CD4-positive, alpha-beta memory T cell (primary cell): Measurements from ENCODE around the gene SFSWAP. TPM values are rescaled to one million over a fixed set of nuclear protein-coding genes. Genes with fewer than 3 reads are reported as not detected.
A peak's percentile ranks its signal among the peaks of the same experiment; 100 is the strongest.

Experiments
- CTCF ChIA-PET: fragments of 350-600 bp; sonication (Branson Sonifier 250); formaldehyde crosslinking; loops from one replicate; lab custom pipeline; 2021; ENCODE audit warnings: inconsistent platforms; ENCODE audit not compliant: partially characterized antibody; lab: Charles Lee
- POLR2A ChIA-PET: fragments of 350-600 bp; sonication (Branson Sonifier 250); formaldehyde crosslinking; loops from one replicate; lab custom pipeline; 2021; ENCODE audit not compliant: partially characterized antibody; lab: Charles Lee
- DNase-seq, 5 donors: peaks; one replicate each; pipeline versions ENCODE4 v3.0.0 to v3.0.0-alpha.2; 2020 to 2022; ENCODE audit warnings: mixed read lengths in 1 of 5
- H3K27ac ChIP-seq: one replicate; pipeline ENCODE4 v1.7.0; 2013; ENCODE audit warnings: low read depth, low read length
- H3K27me3 ChIP-seq: 2 replicates; pipeline ENCODE4 v1.7.0; 2013; ENCODE audit warnings: mild to moderate bottlenecking, low read length, moderate library complexity; ENCODE audit not compliant: insufficient read depth
- H3K36me3 ChIP-seq: 2 replicates; pipeline ENCODE4 v1.7.0; 2013; ENCODE audit warnings: mild to moderate bottlenecking, low read length, moderate library complexity; ENCODE audit not compliant: insufficient read depth
- H3K4me1 ChIP-seq: 2 replicates; pipeline ENCODE4 v1.7.0; 2013; ENCODE audit warnings: mild to moderate bottlenecking, low read length, moderate library complexity; ENCODE audit not compliant: insufficient read depth
- H3K4me3 ChIP-seq, 2 donors: one replicate each; pipeline ENCODE4 v1.7.0; 2013; ENCODE audit warnings: low read length in 2 of 2, mild to moderate bottlenecking in 1 of 2
- H3K9me3 ChIP-seq, 2 donors: one replicate each; pipeline ENCODE4 v1.7.0; 2013; ENCODE audit warnings: low read length in 2 of 2, control low read depth in 1 of 2; ENCODE audit not compliant: control insufficient read depth in 1 of 2
- H3K27ac Mint-ChIP-seq, 7 donors: one replicate each; pipeline ENCODE4 v1.8.0; 2020 to 2021; ENCODE audit warnings: mixed read lengths in 7 of 7, mild to moderate bottlenecking in 6 of 7, inconsistent platforms in 3 of 7, moderate library complexity in 3 of 7
- H3K27me3 Mint-ChIP-seq, 2 donors: one replicate each; pipeline ENCODE4 v1.8.0; 2020 to 2021; ENCODE audit warnings: mixed read lengths in 2 of 2
- H3K36me3 Mint-ChIP-seq, 2 donors: one replicate each; pipeline ENCODE4 v1.8.0; 2020 to 2021; ENCODE audit warnings: mixed read lengths in 2 of 2, inconsistent platforms in 1 of 2, mild to moderate bottlenecking in 1 of 2
- H3K4me1 Mint-ChIP-seq, 4 donors: one replicate each; pipeline ENCODE4 v1.8.0; 2020 to 2021; ENCODE audit warnings: mixed read lengths in 4 of 4, mild to moderate bottlenecking in 1 of 4
- H3K4me3 Mint-ChIP-seq, 8 donors: one replicate each; pipeline ENCODE4 v1.8.0; 2020 to 2021; ENCODE audit warnings: mixed read lengths in 8 of 8, mild to moderate bottlenecking in 7 of 8, moderate library complexity in 6 of 8, inconsistent platforms in 3 of 8
- H3K9me3 Mint-ChIP-seq, 8 donors: one replicate each; pipeline ENCODE4 v1.8.0; 2020 to 2021; ENCODE audit warnings: mixed read lengths in 8 of 8, mild to moderate bottlenecking in 5 of 8, inconsistent platforms in 3 of 8, moderate library complexity in 1 of 8
- intact Hi-C: fragments of 100-400 bp; cut with micrococcal nuclease; formaldehyde crosslinking; loops from one replicate; pipeline ENCODE4 v1.15.1; 2023
- polyA plus RNA-seq, 2 donors: library from polyadenylated mRNA; unstranded; fragments of 300-500 nt; fragmentation: Illumina TruSeq; gene quantifications; one replicate each; pipeline ENCODE4 v1.2.3, GENCODE V29; 2021
- total RNA-seq, 2 experiments: library from RNA; stranded (reverse); gene quantifications; one replicate each; pipeline ENCODE4 v1.2.3, GENCODE V29; 2021

The SFSWAP gene
- total and polyA plus RNA-seq, 4 experiments from 2014 or later: 9.8 to 96.8 (median 60.7) TPM

- intact Hi-C loops: no loop called here
- CTCF ChIA-PET: no interaction called here
- Histone ChIP-seq H3K27ac (no peak overlapping the region), H3K4me1 (no peaks in the 10 kb centered on the region), H3K4me3 (no peak overlapping the region), H3K36me3 (peaks cover 86% of the 10 kb centered on the region), H3K9me3 (no peaks in the 10 kb centered on the region), H3K27me3 (no peaks in the 10 kb centered on the region)
- peaks cover 50 to 83% of the 10 kb centered on the region in 2 donors for H3K36me3 Mint-ChIP-seq
- no peak overlapping the region for H3K4me3 Mint-ChIP-seq
- H3K27me3 Mint-ChIP-seq: no peaks in the 10 kb centered on the region
- no peaks in the 10 kb centered on the region for H3K9me3 Mint-ChIP-seq
- H3K27ac Mint-ChIP-seq: no peak overlapping the region
- POLR2A ChIA-PET: interaction anchor here (1.7 kb wide), 1 partner anchor 9 kb away, joined by 6 read pairs; the partner anchor contains the start of gene SFSWAP
- H3K4me1 Mint-ChIP-seq: peaks cover 5 to 16% (median 10%) of the 10 kb centered on the region in 4 donors
- DNase-seq: no peak
Observed at GRCh38 chr12:131720241-131720640, 9.4 kb downstream of the SFSWAP start.

- Histone ChIP-seq H3K27me3 (no peaks in the 10 kb centered on the region), H3K9me3 (no peaks in the 10 kb centered on the region), H3K4me3 (no peak overlapping the region), H3K36me3 (peaks cover 82% of the 10 kb centered on the region), H3K4me1 (no peaks in the 10 kb centered on the region), H3K27ac (no peak overlapping the region)
- Mint-ChIP-seq H3K4me1 (peaks cover 6 to 16% (median 10%) of the 10 kb centered on the region in 4 donors), H3K27me3 (no peaks in the 10 kb centered on the region), H3K36me3 (peaks cover 46 to 83% of the 10 kb centered on the region in 2 donors), H3K27ac (peak overlapping the region in 1 of 7 donors; percentile 7), H3K9me3 (no peaks in the 10 kb centered on the region), H3K4me3 (no peak overlapping the region)
- POLR2A ChIA-PET: no interaction called here
- intact Hi-C loops: no loop called here
- CTCF ChIA-PET: no interaction called here
- DNase-seq: no peak
Observed at GRCh38 chr12:131720921-131721320, 10.0 kb downstream of the SFSWAP start.

- ChIA-PET POLR2A (no interaction called here), CTCF (no interaction called here)
- H3K9me3 Mint-ChIP-seq: no peaks in the 10 kb centered on the region
- peaks cover 80% of the 10 kb centered on the region for H3K36me3 ChIP-seq
- no peak overlapping the region for H3K4me3 Mint-ChIP-seq
- no peaks in the 10 kb centered on the region for H3K27me3 ChIP-seq
- no peaks in the 10 kb centered on the region for H3K4me1 ChIP-seq
- H3K4me3 ChIP-seq: no peak overlapping the region
- peaks cover 6 to 16% (median 10%) of the 10 kb centered on the region in 4 donors for H3K4me1 Mint-ChIP-seq
- H3K36me3 Mint-ChIP-seq: peaks cover 44 to 83% of the 10 kb centered on the region in 2 donors
- no peak overlapping the region for H3K27ac ChIP-seq
- H3K9me3 ChIP-seq: no peaks in the 10 kb centered on the region
- DNase-seq: no peak
- no peaks in the 10 kb centered on the region for H3K27me3 Mint-ChIP-seq
- H3K27ac Mint-ChIP-seq: no peak overlapping the region
- intact Hi-C loops: no loop called here
Observed at GRCh38 chr12:131721548-131721947, 10.7 kb downstream of the SFSWAP start.

- H3K4me3 ChIP-seq: no peak overlapping the region
- ChIA-PET CTCF (interaction anchor here (1.1 kb wide), 1 partner anchor 13 kb away, joined by 4 read pairs; no protein-coding TSS in a partner anchor), POLR2A (no interaction called here)
- no peak overlapping the region for H3K27ac ChIP-seq
- peak overlapping the region in 1 of 7 donors; percentile 31 for H3K27ac Mint-ChIP-seq
- no peaks in the 10 kb centered on the region for H3K27me3 ChIP-seq
- no peaks in the 10 kb centered on the region for H3K9me3 Mint-ChIP-seq
- H3K9me3 ChIP-seq: no peaks in the 10 kb centered on the region
- no peak for DNase-seq
- no peaks in the 10 kb centered on the region for H3K4me1 ChIP-seq
- no peak overlapping the region for H3K4me3 Mint-ChIP-seq
- H3K4me1 Mint-ChIP-seq: peaks cover 6 to 16% (median 9%) of the 10 kb centered on the region in 4 donors
- intact Hi-C loops: no loop called here
- H3K27me3 Mint-ChIP-seq: no peaks in the 10 kb centered on the region
- peaks cover 84% of the 10 kb centered on the region for H3K36me3 ChIP-seq
- H3K36me3 Mint-ChIP-seq: peaks cover 51 to 88% of the 10 kb centered on the region in 2 donors
Observed at GRCh38 chr12:131723532-131723931, 12.6 kb downstream of the SFSWAP start.

GRCh38 chr12:131724534-131724933 lies 13.6 kb downstream of the SFSWAP start:
- H3K4me1 Mint-ChIP-seq: peaks cover 6 to 16% (median 9%) of the 10 kb centered on the region in 4 donors
- intact Hi-C loops: no loop called here
- H3K27me3 Mint-ChIP-seq: no peaks in the 10 kb centered on the region

GRCh38 chr12:131725503-131725902 lies 14.6 kb downstream of the SFSWAP start:
- intact Hi-C loops: no loop called here
- no peaks in the 10 kb centered on the region for H3K4me1 ChIP-seq
- ChIA-PET POLR2A (no interaction called here), CTCF (no interaction called here)
- H3K4me1 Mint-ChIP-seq: peaks cover 6 to 16% (median 9%) of the 10 kb centered on the region in 4 donors
- H3K27me3 Mint-ChIP-seq: no peaks in the 10 kb centered on the region
- H3K27ac Mint-ChIP-seq: no peak overlapping the region
- H3K9me3 Mint-ChIP-seq: no peaks in the 10 kb centered on the region
- H3K9me3 ChIP-seq: no peaks in the 10 kb centered on the region
- peaks cover 84% of the 10 kb centered on the region for H3K36me3 ChIP-seq
- no peak overlapping the region for H3K4me3 Mint-ChIP-seq
- H3K4me3 ChIP-seq: no peak overlapping the region
- H3K27ac ChIP-seq: no peak overlapping the region
- peaks cover 54 to 88% of the 10 kb centered on the region in 2 donors for H3K36me3 Mint-ChIP-seq
- DNase-seq: no peak
- H3K27me3 ChIP-seq: no peaks in the 10 kb centered on the region

More at GRCh38 chr12:131724534-131724933, 13.6 kb downstream of the SFSWAP start:
- Mint-ChIP-seq H3K27ac (peak overlapping the region in 2 of 7 donors; percentile 30 to 59), H3K4me3 (no peak overlapping the region), H3K9me3 (no peaks in the 10 kb centered on the region), H3K36me3 (peaks cover 52 to 88% of the 10 kb centered on the region in 2 donors)
- H3K4me1 ChIP-seq: no peaks in the 10 kb centered on the region
- no peak overlapping the region for H3K4me3 ChIP-seq
- H3K36me3 ChIP-seq: peaks cover 84% of the 10 kb centered on the region
- H3K27me3 ChIP-seq: no peaks in the 10 kb centered on the region
- ChIA-PET CTCF (no interaction called here), POLR2A (no interaction called here)
- H3K9me3 ChIP-seq: no peaks in the 10 kb centered on the region
- DNase-seq: no peak
- no peak overlapping the region for H3K27ac ChIP-seq

- Mint-ChIP-seq H3K27ac (no peak overlapping the region), H3K9me3 (no peaks in the 10 kb centered on the region), H3K36me3 (peaks cover 62 to 92% of the 10 kb centered on the region in 2 donors), H3K4me1 (peaks cover 0 to 2% (median 1%) of the 10 kb centered on the region in 4 donors), H3K4me3 (no peak overlapping the region), H3K27me3 (no peaks in the 10 kb centered on the region)
- intact Hi-C loops: no loop called here
- ChIA-PET POLR2A (no interaction called here), CTCF (no interaction called here)
- H3K4me1 ChIP-seq: no peaks in the 10 kb centered on the region
- no peak overlapping the region for H3K4me3 ChIP-seq
- H3K27me3 ChIP-seq: no peaks in the 10 kb centered on the region
- no peaks in the 10 kb centered on the region for H3K9me3 ChIP-seq
- no peak for DNase-seq
- peaks cover 83% of the 10 kb centered on the region for H3K36me3 ChIP-seq
- H3K27ac ChIP-seq: no peak overlapping the region
Observed at GRCh38 chr12:131728720-131729119, 17.8 kb downstream of the SFSWAP start.
